OCI-M1 (cell line): ENCODE data around the gene LINGO1.

Experiments used
- DNase-seq: peaks from one replicate; lab custom pipeline; 2025; lab: John Stamatoyannopoulos, UW

The LINGO1 gene

DNA sequence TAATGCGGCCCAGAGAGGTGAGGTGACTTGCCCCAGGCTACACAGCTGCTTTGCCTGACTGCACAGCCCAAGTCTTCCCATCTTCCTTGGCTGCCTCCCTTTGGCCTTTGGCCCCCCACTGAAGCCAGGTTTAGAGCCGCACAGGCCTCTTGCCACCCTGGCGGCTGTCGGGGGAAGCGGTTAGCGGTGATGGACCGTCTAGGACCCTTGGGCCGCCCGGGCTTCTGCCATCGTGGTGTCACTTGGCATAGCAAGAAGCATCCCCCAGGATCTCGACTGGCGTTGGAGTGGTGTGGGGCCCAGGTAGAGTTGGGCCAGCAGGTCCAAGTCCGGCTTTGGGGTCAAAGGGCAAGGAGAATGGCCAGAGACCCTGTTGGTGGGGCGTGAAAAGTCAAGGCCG, 61.0 kb downstream of the LINGO1 start:
- no peak for DNase-seq

GRCh38 chr15:77571181-77571580, 61.5 kb downstream of the LINGO1 start:
- DNase-seq: no peak

DNA sequence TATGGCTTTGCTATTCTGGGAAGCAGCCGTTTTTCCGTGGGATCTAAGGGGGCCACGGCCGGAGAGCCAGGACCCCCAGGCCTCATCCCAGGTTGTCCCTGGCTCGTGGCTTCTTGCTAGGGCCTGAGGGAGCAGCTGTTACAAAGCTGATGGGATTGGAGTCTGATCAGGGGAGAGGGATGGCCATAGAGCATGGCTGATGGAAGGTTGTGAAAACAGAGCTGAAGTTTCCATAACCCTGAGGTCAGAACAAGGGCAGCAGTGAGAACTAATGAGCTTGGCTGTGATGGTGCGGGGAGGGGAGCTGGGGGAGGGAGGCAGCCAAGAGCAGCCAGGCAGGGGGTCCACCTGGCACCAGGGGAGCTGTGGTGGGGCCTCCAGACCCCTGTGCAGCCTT, 63.0 kb downstream of the LINGO1 start:
- peak; percentile 12 for DNase-seq

GRCh38 chr15:77568973-77569728, 63.6 kb downstream of the LINGO1 start:
- DNase-seq: peak; percentile 35

DNA sequence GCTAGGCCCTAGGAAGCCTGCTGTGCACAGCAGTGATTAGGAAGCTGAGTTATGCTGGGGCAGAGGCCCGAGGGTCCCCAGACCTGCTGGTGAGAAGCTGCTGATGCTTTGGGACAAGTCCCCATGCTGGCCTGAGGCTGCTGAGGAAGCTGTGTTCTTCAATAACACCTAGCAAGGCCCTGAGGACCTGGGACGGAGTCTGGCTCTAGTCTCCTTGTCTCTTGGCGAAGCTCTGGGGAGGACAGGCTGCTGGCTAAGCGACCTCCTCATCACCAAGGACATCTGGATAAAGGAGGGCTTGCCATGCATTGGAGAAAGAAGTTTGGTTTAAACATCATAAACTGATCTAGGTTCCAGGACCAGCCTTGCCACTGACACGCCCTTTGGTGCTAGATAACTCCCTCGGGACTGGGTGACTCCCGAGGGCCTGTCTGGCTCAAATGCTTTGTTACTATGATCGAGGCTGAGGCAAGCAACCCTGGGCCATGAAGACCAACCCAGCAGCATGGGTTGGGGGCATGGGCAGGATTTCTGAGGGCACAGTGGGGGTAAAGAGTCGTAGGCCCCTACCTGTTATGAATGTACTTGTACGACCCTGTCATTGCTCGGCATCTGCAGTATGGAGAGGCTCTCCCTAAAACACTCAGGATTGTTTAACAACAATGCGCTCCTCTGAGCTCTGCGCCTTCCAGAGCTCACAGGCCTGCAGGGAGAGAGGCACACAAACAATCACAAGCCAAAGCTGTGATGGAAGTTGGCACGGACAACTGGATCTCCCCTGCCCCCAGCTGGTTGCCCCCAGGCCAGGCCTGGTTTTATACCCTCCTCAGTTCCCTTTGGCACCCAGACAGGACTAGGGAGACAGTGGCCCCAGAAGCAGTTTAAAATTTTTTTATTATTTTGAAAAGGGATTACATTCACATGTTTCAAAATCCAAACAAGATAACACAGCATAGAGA, 64.4 kb downstream of the LINGO1 start:
- no peak for DNase-seq

DNA sequence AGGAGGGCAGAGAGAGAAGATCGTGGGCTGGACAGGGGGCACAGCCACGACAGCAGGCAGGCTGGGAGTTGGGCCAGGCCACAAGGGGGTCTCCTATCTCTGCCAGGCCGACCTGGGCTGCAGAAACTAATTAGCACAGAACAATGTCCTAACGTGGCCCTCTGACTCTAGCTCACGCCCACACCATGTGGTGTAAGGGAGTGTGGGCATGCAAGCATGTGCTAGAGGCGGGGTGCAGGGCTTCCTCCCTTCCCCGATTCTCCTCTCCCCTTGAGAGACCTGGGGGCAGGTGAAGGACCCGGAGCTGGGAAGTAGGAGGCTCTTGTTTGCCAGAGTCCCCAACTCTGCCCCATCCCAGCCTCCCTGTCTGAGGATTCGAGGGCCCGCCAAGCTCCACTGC, 65.5 kb downstream of the LINGO1 start:
- DNase-seq: no peak

GRCh38 chr15:77566092-77566491, 66.6 kb downstream of the LINGO1 start:
- DNase-seq: no peak

GRCh38 chr15:77565378-77565915, 67.3 kb downstream of the LINGO1 start:
- DNase-seq: no peak

- no peak for DNase-seq
Observed at GRCh38 chr15:77564938-77565337, 67.8 kb downstream of the LINGO1 start.

DNA sequence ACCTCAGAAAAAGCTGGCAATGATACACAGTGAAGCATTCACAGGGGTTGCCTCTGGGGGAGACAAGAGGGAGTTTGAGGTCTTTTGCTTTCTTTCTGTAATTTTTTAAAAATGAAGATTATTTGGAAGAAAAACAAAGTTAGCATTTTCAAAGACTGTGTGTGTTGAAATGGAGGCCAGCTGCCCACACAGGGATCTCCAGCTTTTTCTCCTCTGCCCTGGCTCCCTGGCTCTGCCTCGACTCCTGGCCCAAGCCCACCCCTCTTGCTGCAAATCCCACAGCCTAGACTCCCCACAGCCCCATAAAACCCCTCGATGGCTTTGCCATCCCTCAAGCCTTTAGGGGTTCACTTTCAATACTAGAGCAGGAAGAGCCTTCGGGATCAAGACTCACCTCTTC, 68.4 kb downstream of the LINGO1 start:
- DNase-seq: no peak

- no peak for DNase-seq
Observed at GRCh38 chr15:77563623-77564156, 69.0 kb downstream of the LINGO1 start.
